Colonic mucosa (tissue), 4 donors: ENCODE results near the gene COX17. TPM values are rescaled to one million over a fixed set of nuclear protein-coding genes. Genes with fewer than 3 reads are reported as not detected.
A peak's percentile ranks its signal among the peaks of the same experiment; 100 is the strongest.

Experiments used
- DNase-seq: peaks from one replicate; pipeline ENCODE4 v3.0.0-alpha.2; 2020
- H3K27ac ChIP-seq: fragments of 200-600 bp; one replicate; pipeline ENCODE4 v1.8.0; 2021
- H3K27me3 ChIP-seq: fragments of 200-600 bp; one replicate; pipeline ENCODE4 v1.8.0; 2021
- H3K36me3 ChIP-seq: fragments of 200-600 bp; one replicate; pipeline ENCODE4 v1.8.0; 2021
- H3K4me1 ChIP-seq: fragments of 200-600 bp; one replicate; pipeline ENCODE4 v1.8.0; 2021; ENCODE audit warnings: mild to moderate bottlenecking
- H3K4me3 ChIP-seq: fragments of 200-600 bp; one replicate; pipeline ENCODE4 v1.8.0; 2021
- H3K9ac ChIP-seq, 2 donors: one replicate each; pipeline ENCODE4 v1.7.0; 2013; ENCODE audit warnings: control low read depth in 2 of 2, low read depth in 2 of 2, low read length in 2 of 2
- H3K9me3 ChIP-seq: fragments of 200-600 bp; one replicate; pipeline ENCODE4 v1.8.0; 2021
- CTCF ChIP-seq: fragments of 200-600 bp; IDR thresholded peaks from one replicate; pipeline ENCODE4 v1.8.0; 2022; ENCODE audit warnings: antibody characterized with exemption, mild to moderate bottlenecking
- intact Hi-C: fragments of 100-400 bp; cut with DNase I; formaldehyde crosslinking; loops from one replicate; pipeline ENCODE4 v1.14.1; 2022
- total RNA-seq, 2 donors: library from RNA; stranded (reverse); fragmentation: NEBNext Ultra II Directional in 1 of 2; extraction: Animal tissue kit (Norgen Biotek cat#: 25700) in 1 of 2; gene quantifications; one replicate each; pipeline ENCODE4 v1.2.1, GENCODE V29; 2021
- donor health status: healthy.
- donor health status: DM: no; HTN: no; CAD: no.
- donor health status: DM: no; HTN: no; CAD: no.

The COX17 gene
- total RNA-seq, 2 donors from 2014 or later: 53.5 to 64.5 TPM

GRCh38 chr3:119700269-119700919 lies 23.2 kb upstream of the COX17 start:
- H3K4me1 ChIP-seq: peaks cover 6% of the 10 kb centered on the region
- H3K27ac ChIP-seq: peak overlapping the region; percentile 44
- no peaks in the 10 kb centered on the region for H3K36me3 ChIP-seq
- DNase-seq: peak; percentile 38
- no peaks in the 10 kb centered on the region for H3K9me3 ChIP-seq
- H3K4me3 ChIP-seq: no peak overlapping the region
- no peak for TF ChIP-seq CTCF
- no peak overlapping the region for H3K9ac ChIP-seq
- no peaks in the 10 kb centered on the region for H3K27me3 ChIP-seq
- intact Hi-C loops: no loop called here

- Histone ChIP-seq H3K4me3 (no peak overlapping the region), H3K36me3 (no peaks in the 10 kb centered on the region), H3K27me3 (no peaks in the 10 kb centered on the region), H3K9ac (no peak overlapping the region), H3K27ac (no peak overlapping the region), H3K9me3 (no peaks in the 10 kb centered on the region), H3K4me1 (no peaks in the 10 kb centered on the region)
- TF ChIP-seq CTCF: no peak
- intact Hi-C loops: no loop called here
- DNase-seq: no peak
Observed at GRCh38 chr3:119697394-119697793, 20.2 kb upstream of the COX17 start.

DNA sequence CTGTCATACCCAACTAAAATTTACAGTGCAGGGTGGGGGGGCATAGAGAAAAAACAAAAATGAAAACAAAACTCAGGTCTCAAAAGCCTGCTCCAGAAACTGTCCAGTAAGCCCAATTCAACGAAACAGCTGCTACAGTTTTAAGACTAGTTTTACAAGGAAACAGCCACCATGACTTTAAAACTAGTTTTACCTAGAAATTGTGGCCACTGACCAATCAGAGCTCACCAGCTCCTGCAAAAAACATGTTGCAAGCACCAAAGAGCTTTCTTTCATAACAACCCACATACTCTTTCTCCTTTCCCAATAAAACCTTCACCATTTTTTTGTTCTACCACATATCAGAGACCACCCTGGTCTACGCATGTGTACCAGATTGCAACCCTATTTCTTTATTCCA lies 18.3 kb upstream of the COX17 start:
- no peak for TF ChIP-seq CTCF
- no peaks in the 10 kb centered on the region for H3K36me3 ChIP-seq
- H3K9me3 ChIP-seq: no peaks in the 10 kb centered on the region
- H3K4me1 ChIP-seq: no peaks in the 10 kb centered on the region
- H3K4me3 ChIP-seq: no peak overlapping the region
- H3K27me3 ChIP-seq: no peaks in the 10 kb centered on the region
- H3K27ac ChIP-seq: no peak overlapping the region
- H3K9ac ChIP-seq: no peak overlapping the region
- no peak for DNase-seq
- intact Hi-C loops: no loop called here

GRCh38 chr3:119690043-119690656 lies 12.9 kb upstream of the COX17 start:
- no peak for DNase-seq
- H3K4me3 ChIP-seq: no peak overlapping the region
- H3K9me3 ChIP-seq: no peaks in the 10 kb centered on the region
- intact Hi-C loops: no loop called here
- H3K27ac ChIP-seq: no peak overlapping the region
- peak; percentile 51 for TF ChIP-seq CTCF
- no peaks in the 10 kb centered on the region for H3K36me3 ChIP-seq
- no peaks in the 10 kb centered on the region for H3K27me3 ChIP-seq
- no peaks in the 10 kb centered on the region for H3K4me1 ChIP-seq
- H3K9ac ChIP-seq: no peak overlapping the region

DNA sequence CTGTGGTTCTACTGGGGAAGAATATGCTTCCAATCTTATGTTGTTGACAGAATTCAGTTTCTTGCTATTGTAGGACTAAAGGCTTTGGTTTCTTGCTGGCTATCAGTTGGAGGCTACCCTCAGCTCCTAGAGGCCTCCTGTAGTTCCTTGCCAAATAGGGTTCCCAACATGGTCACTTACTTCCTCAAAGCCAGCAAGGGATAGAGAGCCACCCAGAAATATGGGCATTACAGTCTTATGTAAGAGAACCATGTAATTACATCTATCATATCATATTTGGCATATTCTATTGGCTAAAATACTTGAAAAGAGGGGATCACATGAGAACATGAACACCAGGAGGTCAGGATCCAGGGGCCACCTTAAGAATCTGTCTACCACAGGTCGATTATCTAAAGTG lies 6.2 kb upstream of the COX17 start:
- Histone ChIP-seq H3K9ac (no peak overlapping the region), H3K27me3 (no peaks in the 10 kb centered on the region), H3K9me3 (no peaks in the 10 kb centered on the region), H3K4me3 (no peak overlapping the region), H3K4me1 (no peaks in the 10 kb centered on the region), H3K27ac (no peak overlapping the region), H3K36me3 (no peaks in the 10 kb centered on the region)
- intact Hi-C loops: loop anchor here (10.0 kb wide), 1 partner anchor 409 kb away; no protein-coding TSS in a partner anchor
- DNase-seq: no peak
- TF ChIP-seq CTCF: no peak
